HG03135 (cell line): ENCODE results near the gene TROAP.
"Not testable (repeated sequence)": the region's sequence is repeated elsewhere in the genome, so short reads cannot be mapped to it uniquely, and the experiment has no call there.

Experiments
- ATAC-seq: cut with Tn5 transposase; IDR thresholded peaks from one replicate; pipeline ENCODE4 v1.9.1; 2021; ENCODE audit warnings: mild to moderate bottlenecking, moderate library complexity; ENCODE audit not compliant: unreplicated experiment

The TROAP gene

GRCh38 chr12:49366096-49366651 lies 43.1 kb downstream of the TROAP start:
- ATAC-seq = no peak

- peak; percentile 65 for ATAC-seq
Observed at GRCh38 chr12:49366652-49367380, 43.8 kb downstream of the TROAP start.

GRCh38 chr12:49367381-49368239 lies 44.6 kb downstream of the TROAP start, which contains the start of gene SPATS2:
Gene SPATS2 (plus strand): TSS chr12:49367462. CDS start chr12:49461013, 93,551 bp downstream.
- no peak for ATAC-seq

GRCh38 chr12:49368240-49368600 lies 45.2 kb downstream of the TROAP start:
- ATAC-seq = no peak

- peak; percentile 40 for ATAC-seq
Observed at GRCh38 chr12:49369411-49370145, 46.5 kb downstream of the TROAP start.

GRCh38 chr12:49370539-49370938 lies 47.5 kb downstream of the TROAP start:
- no peak for ATAC-seq

- ATAC-seq = no peak
Observed at GRCh38 chr12:49375406-49375805, 52.4 kb downstream of the TROAP start.

GRCh38 chr12:49377386-49377785 lies 54.3 kb downstream of the TROAP start:
- ATAC-seq = no peak

- not testable (repeated sequence) for ATAC-seq
Observed at GRCh38 chr12:49380184-49380583, 57.1 kb downstream of the TROAP start.
